HL-60 (cell line): Measurements from ENCODE around the gene MBLAC1.

Experiments
- DNase-seq, 2 experiments: peaks; one replicate each; pipeline ENCODE4 v3.0.0-alpha.2; 2010 to 2020; ENCODE audit warnings: low read depth in 1 of 2, low spot score in 1 of 2
- H3K27ac ChIP-seq: fragments of 250-450 bp; sonication (Bioruptor Pico); replicated peaks from 2 replicates; pipeline ENCODE4 v1.5.1; 2020; ENCODE audit warnings: mild to moderate bottlenecking, moderate library complexity
- H3K27me3 ChIP-seq: fragments of 250-450 bp; sonication (Bioruptor Pico); 2 replicates; pipeline ENCODE4 v1.5.1; 2021; ENCODE audit warnings: mild to moderate bottlenecking, moderate library complexity; ENCODE audit not compliant: insufficient read depth, poor library complexity, severe bottlenecking
- H3K4me3 ChIP-seq: replicated peaks from 2 replicates; pipeline ENCODE4 v1.5.1; 2011; ENCODE audit warnings: mild to moderate bottlenecking, control low read depth, low read length; ENCODE audit not compliant: insufficient read depth
- GABPA ChIP-seq: IDR thresholded peaks from 2 replicates; pipeline ENCODE4 v1.6.1; 2012; ENCODE audit warnings: low read depth
- POLR2AphosphoS5 ChIP-seq: IDR thresholded peaks from 2 replicates; pipeline ENCODE4 v1.6.1; 2012; ENCODE audit warnings: low read depth
- SPI1 ChIP-seq: IDR thresholded peaks from 2 replicates; pipeline ENCODE4 v1.6.1; 2012; ENCODE audit warnings: low read depth, mild to moderate bottlenecking, borderline replicate concordance
- TF ChIP-seq, protein P1 (sequence below): IDR thresholded peaks from one replicate; pipeline ENCODE4 v1.5.1; 2011; ENCODE audit warnings: low read length, control low read depth, inconsistent platforms; ENCODE audit not compliant: insufficient read depth
- TF ChIP-seq, protein P2 (sequence below): IDR thresholded peaks from 2 replicates; pipeline ENCODE4 v1.6.1; 2012; ENCODE audit warnings: low read depth; ENCODE audit not compliant: insufficient replicate concordance

The MBLAC1 gene

DNA sequence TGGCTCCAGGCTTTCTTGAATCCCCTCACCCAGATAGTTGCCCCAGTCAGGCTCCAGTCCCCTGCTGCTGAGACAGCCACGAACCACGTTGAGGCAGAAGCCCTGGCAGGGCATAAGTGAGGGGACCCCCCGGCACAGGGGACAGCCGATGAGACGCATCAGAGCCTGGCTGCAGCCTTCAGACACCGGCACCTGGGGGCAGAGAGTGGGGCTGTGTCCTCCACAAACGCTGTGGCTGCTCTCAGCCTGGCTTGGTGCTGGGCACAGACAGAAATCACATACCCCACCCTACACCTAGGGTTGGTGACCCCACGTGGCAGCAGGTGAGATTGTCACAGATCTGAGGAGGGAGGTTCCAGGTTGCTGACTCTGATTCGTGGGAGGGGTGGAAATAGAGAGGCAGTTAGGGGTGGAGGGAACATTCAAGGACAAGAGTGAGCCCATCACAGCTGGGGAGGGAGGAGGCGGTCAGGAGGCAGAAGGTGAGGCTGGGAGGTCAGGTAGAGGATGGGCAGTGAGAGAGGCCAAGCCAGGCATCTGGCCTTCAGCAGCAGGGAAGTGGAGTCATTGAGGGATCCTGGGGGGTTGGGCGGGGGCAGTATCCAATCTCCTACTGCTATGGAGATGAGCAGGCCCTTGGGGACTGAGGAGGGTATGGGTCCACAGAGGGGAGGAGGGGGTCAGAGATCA is 47.2 kb downstream of the MBLAC1 start:
- peaks cover 8% of the 10 kb centered on the region for H3K27me3 ChIP-seq
- H3K4me3 ChIP-seq, result no peak overlapping the region
- no peak for DNase-seq
- H3K27ac ChIP-seq, result no peak overlapping the region
- TF ChIP-seq, protein P1, sequence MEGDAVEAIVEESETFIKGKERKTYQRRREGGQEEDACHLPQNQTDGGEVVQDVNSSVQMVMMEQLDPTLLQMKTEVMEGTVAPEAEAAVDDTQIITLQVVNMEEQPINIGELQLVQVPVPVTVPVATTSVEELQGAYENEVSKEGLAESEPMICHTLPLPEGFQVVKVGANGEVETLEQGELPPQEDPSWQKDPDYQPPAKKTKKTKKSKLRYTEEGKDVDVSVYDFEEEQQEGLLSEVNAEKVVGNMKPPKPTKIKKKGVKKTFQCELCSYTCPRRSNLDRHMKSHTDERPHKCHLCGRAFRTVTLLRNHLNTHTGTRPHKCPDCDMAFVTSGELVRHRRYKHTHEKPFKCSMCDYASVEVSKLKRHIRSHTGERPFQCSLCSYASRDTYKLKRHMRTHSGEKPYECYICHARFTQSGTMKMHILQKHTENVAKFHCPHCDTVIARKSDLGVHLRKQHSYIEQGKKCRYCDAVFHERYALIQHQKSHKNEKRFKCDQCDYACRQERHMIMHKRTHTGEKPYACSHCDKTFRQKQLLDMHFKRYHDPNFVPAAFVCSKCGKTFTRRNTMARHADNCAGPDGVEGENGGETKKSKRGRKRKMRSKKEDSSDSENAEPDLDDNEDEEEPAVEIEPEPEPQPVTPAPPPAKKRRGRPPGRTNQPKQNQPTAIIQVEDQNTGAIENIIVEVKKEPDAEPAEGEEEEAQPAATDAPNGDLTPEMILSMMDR, result no peak
- TF ChIP-seq, protein P2, sequence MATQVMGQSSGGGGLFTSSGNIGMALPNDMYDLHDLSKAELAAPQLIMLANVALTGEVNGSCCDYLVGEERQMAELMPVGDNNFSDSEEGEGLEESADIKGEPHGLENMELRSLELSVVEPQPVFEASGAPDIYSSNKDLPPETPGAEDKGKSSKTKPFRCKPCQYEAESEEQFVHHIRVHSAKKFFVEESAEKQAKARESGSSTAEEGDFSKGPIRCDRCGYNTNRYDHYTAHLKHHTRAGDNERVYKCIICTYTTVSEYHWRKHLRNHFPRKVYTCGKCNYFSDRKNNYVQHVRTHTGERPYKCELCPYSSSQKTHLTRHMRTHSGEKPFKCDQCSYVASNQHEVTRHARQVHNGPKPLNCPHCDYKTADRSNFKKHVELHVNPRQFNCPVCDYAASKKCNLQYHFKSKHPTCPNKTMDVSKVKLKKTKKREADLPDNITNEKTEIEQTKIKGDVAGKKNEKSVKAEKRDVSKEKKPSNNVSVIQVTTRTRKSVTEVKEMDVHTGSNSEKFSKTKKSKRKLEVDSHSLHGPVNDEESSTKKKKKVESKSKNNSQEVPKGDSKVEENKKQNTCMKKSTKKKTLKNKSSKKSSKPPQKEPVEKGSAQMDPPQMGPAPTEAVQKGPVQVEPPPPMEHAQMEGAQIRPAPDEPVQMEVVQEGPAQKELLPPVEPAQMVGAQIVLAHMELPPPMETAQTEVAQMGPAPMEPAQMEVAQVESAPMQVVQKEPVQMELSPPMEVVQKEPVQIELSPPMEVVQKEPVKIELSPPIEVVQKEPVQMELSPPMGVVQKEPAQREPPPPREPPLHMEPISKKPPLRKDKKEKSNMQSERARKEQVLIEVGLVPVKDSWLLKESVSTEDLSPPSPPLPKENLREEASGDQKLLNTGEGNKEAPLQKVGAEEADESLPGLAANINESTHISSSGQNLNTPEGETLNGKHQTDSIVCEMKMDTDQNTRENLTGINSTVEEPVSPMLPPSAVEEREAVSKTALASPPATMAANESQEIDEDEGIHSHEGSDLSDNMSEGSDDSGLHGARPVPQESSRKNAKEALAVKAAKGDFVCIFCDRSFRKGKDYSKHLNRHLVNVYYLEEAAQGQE, result no peak
- TF ChIP-seq POLR2AphosphoS5 (no peak), GABPA (no peak), SPI1 (no peak)

DNA sequence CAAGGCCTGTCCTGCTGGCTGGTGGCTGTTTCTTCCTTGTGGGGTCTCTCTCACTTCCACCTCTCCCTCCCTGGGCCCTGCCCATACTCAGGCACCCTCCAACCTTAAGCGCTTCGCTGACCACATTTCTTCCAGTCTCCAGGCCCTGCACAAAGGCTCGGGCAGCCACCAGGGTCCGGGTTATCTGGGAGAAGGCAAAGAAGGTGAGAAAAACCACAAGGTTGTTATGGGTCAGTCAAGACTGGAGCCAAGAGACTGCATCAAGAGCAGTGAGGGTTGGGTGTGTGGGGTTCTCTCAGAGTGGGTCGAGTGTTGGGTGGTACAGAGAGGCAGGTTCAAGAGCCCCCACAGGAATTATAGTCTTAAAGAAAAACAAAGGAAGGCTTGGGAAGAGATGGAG is 47.8 kb downstream of the MBLAC1 start:
- peaks cover 8% of the 10 kb centered on the region for H3K27me3 ChIP-seq
- H3K4me3 ChIP-seq, result no peak overlapping the region
- TF ChIP-seq, protein P2, result no peak
- TF ChIP-seq GABPA, result no peak
- TF ChIP-seq SPI1, result no peak
- TF ChIP-seq, protein P1, result no peak
- no peak for DNase-seq
- H3K27ac ChIP-seq, result no peak overlapping the region

DNA sequence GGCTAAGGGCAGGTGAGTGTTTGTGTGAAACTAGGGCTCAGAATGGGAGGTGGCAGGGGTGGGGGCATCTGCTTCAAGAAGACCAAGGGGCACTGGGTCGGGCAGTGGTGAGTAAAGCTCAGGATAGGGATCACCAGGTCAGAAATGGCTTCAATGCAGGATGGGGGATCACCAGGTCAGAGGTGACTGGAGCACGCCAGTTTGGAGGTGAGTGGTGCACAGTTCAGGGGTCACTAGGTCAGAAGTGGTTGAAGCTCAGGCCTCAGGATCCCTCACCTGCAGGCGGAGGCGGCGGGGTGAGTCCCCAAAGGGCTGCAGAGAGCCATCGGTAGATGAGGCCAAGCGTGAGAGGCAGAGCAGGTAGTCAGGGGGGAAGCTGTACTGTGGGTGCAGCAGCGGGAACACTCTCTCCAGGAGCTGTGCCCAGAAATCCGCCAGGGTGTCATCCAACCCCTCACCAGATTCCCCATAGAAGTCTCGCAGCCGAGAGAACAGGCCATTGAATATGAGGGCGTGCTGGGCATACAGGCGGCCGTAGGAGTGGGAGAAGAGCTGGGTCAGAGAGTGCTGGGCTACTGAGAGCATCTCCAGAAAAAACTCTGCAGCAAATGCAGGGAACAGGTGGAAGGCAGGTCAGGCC is 48.6 kb downstream of the MBLAC1 start:
- H3K4me3 ChIP-seq, result no peak overlapping the region
- TF ChIP-seq, protein P2, result no peak
- no peak for TF ChIP-seq SPI1
- TF ChIP-seq POLR2AphosphoS5, result no peak
- no peak for TF ChIP-seq GABPA
- TF ChIP-seq, protein P1, result no peak
- H3K27ac ChIP-seq, result no peak overlapping the region
- H3K27me3 ChIP-seq, result peaks cover 8% of the 10 kb centered on the region
- DNase-seq, result no peak
